Kidney (tissue), 14 donors: Measurements from ENCODE around the gene CREG1. TPM values are rescaled to one million over a fixed set of nuclear protein-coding genes. Genes with fewer than 3 reads are reported as not detected.

ENCODE experiments used
- DNase-seq, 5 donors: peaks; one replicate each; pipeline ENCODE4 v3.0.0-alpha.2; 2013 to 2020
- FAIRE-seq: peaks from 2 replicates; lab custom pipeline; 2012; peaks lifted over from hg19 to GRCh38; lab: Jason Lieb, UNC
- H3K27ac ChIP-seq, 2 donors: one replicate each; pipeline ENCODE4 v1.7.0; 2013; ENCODE audit warnings: low read depth in 2 of 2, low read length in 2 of 2, inconsistent platforms in 1 of 2
- H3K27me3 ChIP-seq: one replicate; pipeline ENCODE4 v1.7.1; 2013; ENCODE audit warnings: low read length, inconsistent platforms; ENCODE audit not compliant: control insufficient read depth, insufficient read depth
- H3K36me3 ChIP-seq, 3 donors: one replicate each; pipeline versions ENCODE4 v1.7.0 to v1.7.1; 2013; ENCODE audit warnings: low read length in 3 of 3, control low read depth in 1 of 3, inconsistent platforms in 1 of 3; ENCODE audit not compliant: insufficient read depth in 3 of 3, control insufficient read depth in 2 of 3
- H3K4me1 ChIP-seq, 3 donors: one replicate each; pipeline versions ENCODE4 v1.7.0 to v1.7.1; 2013; ENCODE audit warnings: low read length in 3 of 3, inconsistent platforms in 1 of 3, low read depth in 1 of 3; ENCODE audit not compliant: control insufficient read depth in 2 of 3, insufficient read depth in 2 of 3
- H3K4me3 ChIP-seq, 3 donors: one replicate each; pipeline versions ENCODE4 v1.7.0 to v1.8.1; 2013; ENCODE audit warnings: low read length in 3 of 3, control low read depth in 1 of 3, inconsistent platforms in 1 of 3
- H3K9ac ChIP-seq, 3 donors: one replicate each; pipeline versions ENCODE4 v1.7.0 to v1.7.1; 2013; ENCODE audit warnings: low read length in 3 of 3, control low read depth in 1 of 3, inconsistent platforms in 1 of 3
- H3K9me3 ChIP-seq, 3 donors: one replicate each; pipeline versions ENCODE4 v1.7.0 to v1.7.1; 2013; ENCODE audit warnings: low read length in 3 of 3, control low read depth in 1 of 3, inconsistent platforms in 1 of 3; ENCODE audit not compliant: control insufficient read depth in 2 of 3, insufficient read depth in 1 of 3
- intact Hi-C: fragments of 100-400 bp; cut with DNase I; formaldehyde crosslinking; loops from one replicate; pipeline ENCODE4 v1.11.1; 2022
- polyA plus RNA-seq: library from polyadenylated mRNA; stranded (reverse); fragments of 350-450 nt; fragmentation: Illumina TruSeq; extraction: RNeasy Lipid Tissue Mini Kit (QIAGEN cat#74804); gene quantifications from one replicate; pipeline ENCODE4 v1.2.3, GENCODE V29; 2014; ENCODE audit warnings: low read depth, low replicate concordance; ENCODE audit not compliant: insufficient read depth
- total RNA-seq: library from RNA; stranded (reverse); fragmentation: NEBNext Ultra II Directional; extraction: Animal tissue kit (Norgen Biotek cat#: 25700); gene quantifications from one replicate; pipeline ENCODE4 v1.2.1, GENCODE V29; 2021
- TF ChIP-seq, protein P1 (sequence below): IDR thresholded peaks from 3 replicates; pipeline ENCODE4 v1.5.1; 2012; ENCODE audit warnings: mild to moderate bottlenecking, moderate library complexity, borderline replicate concordance; ENCODE audit not compliant: insufficient read depth; ENCODE audit errors: extremely low read depth
- donor health status: control.
- donor health status: control.
- donor health status: control.
- donor health status: control.
- donor health status: control.
- donor health status: DM: yes; HTN: yes; CAD: no.
- donor health status: Normal renal cell carcinoma (clear cell type).

CREG1 gene
- total and polyA plus RNA-seq, 2 donors from 2014 or later, result 91.2 to 115 TPM

DNA sequence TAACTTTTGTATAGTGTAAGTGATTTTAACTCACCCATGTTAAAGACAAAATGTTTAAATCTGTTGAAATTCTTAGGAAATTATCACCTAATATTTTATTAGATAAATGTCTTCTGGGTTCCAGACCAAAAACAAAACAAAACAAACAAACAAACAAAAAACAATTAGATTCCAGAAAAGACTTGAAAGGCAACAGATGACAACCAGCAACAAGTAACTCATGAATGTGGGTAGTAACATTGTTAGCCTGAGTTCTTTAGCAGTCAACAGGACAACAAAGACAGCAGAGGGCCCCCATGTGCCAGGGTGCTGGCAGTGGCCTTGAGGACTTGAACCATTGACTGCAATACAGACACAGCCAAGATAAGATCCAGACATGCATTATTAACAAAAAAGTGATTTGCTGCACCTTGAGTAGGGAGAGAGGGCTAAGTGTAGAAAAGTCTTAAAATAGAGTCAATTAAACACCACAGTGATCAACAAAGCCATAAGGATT, 32.8 kb downstream of the CREG1 start:
- Histone ChIP-seq H3K4me1 (no peaks in the 10 kb centered on the region), H3K27ac (no peak overlapping the region), H3K9ac (no peak overlapping the region), H3K9me3 (peaks cover 0 to 4% (median 0%) of the 10 kb centered on the region in 3 donors), H3K36me3 (no peaks in the 10 kb centered on the region), H3K4me3 (no peak overlapping the region), H3K27me3 (no peaks in the 10 kb centered on the region)
- intact Hi-C loops, result no loop called here
- TF ChIP-seq, protein P1, sequence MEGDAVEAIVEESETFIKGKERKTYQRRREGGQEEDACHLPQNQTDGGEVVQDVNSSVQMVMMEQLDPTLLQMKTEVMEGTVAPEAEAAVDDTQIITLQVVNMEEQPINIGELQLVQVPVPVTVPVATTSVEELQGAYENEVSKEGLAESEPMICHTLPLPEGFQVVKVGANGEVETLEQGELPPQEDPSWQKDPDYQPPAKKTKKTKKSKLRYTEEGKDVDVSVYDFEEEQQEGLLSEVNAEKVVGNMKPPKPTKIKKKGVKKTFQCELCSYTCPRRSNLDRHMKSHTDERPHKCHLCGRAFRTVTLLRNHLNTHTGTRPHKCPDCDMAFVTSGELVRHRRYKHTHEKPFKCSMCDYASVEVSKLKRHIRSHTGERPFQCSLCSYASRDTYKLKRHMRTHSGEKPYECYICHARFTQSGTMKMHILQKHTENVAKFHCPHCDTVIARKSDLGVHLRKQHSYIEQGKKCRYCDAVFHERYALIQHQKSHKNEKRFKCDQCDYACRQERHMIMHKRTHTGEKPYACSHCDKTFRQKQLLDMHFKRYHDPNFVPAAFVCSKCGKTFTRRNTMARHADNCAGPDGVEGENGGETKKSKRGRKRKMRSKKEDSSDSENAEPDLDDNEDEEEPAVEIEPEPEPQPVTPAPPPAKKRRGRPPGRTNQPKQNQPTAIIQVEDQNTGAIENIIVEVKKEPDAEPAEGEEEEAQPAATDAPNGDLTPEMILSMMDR, result peak; percentile 45
- DNase-seq (no peak), FAIRE-seq (no peak)

DNA sequence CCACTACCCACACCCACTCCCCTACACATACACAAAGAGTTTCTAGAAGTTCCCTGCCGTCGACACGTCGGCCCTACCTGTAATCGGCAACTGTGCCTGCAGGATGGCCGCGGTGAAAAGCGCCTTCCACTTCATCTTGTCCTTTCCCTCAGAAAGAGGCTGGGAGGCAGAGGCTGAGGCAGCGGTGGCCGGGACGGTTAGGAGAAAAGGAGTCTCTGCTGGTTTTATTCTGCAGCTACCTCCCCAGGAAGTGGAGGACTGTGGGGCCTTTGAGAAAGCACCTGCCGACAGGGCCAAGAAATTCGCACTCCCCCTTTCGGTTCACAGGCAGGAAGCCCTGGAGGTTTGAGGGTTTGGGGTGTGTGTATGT, 35.2 kb downstream of the CREG1 start, which contains the start of gene CD247:
Gene CD247 (minus strand): TSS at position 199 of the 370 bp plus-strand sequence. CDS start 64 bp downstream, at position 135.
- Histone ChIP-seq H3K9me3 (no peaks in the 10 kb centered on the region), H3K27me3 (no peaks in the 10 kb centered on the region), H3K4me1 (no peaks in the 10 kb centered on the region), H3K36me3 (no peaks in the 10 kb centered on the region), H3K4me3 (no peak within 1 kb of the TSS), H3K27ac (no peak within 1 kb of the TSS), H3K9ac (no peak within 1 kb of the TSS)
- TF ChIP-seq, protein P1, result no peak
- no peak for DNase-seq
- FAIRE-seq, result no peak
- intact Hi-C loops, result no loop called here

DNA sequence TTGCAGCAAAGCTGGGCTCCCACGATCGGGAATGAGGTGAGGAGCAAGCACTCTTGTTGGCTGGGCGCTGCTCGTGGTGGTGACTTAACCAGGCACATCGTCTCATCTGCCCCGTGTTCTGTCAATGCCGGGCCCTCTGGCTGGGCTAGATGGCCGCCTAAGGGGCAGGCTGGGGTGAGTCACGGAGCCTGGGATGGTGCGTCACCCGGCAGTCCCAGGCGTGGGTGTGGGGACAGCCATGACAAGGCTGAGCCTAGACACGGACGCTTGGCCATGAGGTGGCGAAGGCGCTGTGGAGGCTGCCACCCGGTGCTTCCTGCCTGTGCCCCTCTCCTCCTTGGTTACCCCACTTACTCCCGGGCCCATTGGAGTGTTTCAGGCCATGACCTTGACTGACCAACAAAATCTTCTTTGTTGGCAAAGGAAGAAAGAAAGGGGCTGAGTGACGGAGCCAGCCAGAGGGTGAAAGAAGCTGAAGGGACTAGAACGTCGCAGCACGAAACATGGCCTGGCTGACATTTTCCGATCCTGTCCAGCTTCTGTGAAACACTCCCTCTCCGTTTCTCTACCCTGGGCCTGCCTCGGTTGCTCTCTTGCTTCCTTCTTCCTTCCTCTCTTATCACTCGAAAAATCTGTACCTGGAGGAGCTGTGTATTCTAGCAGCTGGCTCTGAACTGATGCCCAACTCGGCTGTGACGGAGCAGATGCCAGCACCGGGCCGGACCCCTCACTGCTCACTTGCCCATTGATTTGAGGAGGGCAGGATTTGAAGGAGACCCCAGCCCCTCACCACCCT, 35.8 kb downstream of the CREG1 start:
- H3K36me3 ChIP-seq, result no peaks in the 10 kb centered on the region
- no peak overlapping the region for H3K4me3 ChIP-seq
- no peaks in the 10 kb centered on the region for H3K9me3 ChIP-seq
- intact Hi-C loops, result no loop called here
- H3K27me3 ChIP-seq, result no peaks in the 10 kb centered on the region
- H3K4me1 ChIP-seq, result no peaks in the 10 kb centered on the region
- FAIRE-seq (no peak), DNase-seq (peak in 1 of 5 donors; percentile 78)
- H3K9ac ChIP-seq, result no peak overlapping the region
- H3K27ac ChIP-seq, result no peak overlapping the region
- TF ChIP-seq, protein P1, result no peak
